ENCODE measurements around the gene COLEC12.
A peak's percentile ranks its signal among the peaks of the same experiment; 100 is the strongest.

COLEC12 gene

DNA sequence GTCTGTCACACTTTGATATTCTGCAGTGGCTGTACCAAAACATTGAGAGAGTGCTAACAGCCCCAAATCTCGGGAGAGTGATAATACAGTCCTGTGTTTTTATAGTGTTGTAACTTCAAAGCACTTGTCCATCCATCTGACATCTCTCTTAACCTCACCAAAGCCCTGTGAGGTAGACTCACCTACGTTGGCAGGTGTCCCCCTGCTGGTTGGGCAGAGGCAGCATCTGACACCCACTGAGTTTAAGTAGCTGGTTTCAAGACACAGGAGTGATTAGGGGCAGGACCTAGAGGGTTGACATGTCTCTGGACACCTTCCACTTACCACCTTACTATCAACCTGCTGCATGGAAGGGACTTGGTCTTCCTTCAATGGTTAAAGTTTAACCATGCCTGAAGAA is 22.9 kb downstream of the COLEC12 start:
- TF ChIP-seq, protein P1, sequence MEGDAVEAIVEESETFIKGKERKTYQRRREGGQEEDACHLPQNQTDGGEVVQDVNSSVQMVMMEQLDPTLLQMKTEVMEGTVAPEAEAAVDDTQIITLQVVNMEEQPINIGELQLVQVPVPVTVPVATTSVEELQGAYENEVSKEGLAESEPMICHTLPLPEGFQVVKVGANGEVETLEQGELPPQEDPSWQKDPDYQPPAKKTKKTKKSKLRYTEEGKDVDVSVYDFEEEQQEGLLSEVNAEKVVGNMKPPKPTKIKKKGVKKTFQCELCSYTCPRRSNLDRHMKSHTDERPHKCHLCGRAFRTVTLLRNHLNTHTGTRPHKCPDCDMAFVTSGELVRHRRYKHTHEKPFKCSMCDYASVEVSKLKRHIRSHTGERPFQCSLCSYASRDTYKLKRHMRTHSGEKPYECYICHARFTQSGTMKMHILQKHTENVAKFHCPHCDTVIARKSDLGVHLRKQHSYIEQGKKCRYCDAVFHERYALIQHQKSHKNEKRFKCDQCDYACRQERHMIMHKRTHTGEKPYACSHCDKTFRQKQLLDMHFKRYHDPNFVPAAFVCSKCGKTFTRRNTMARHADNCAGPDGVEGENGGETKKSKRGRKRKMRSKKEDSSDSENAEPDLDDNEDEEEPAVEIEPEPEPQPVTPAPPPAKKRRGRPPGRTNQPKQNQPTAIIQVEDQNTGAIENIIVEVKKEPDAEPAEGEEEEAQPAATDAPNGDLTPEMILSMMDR (IDR thresholded peaks at IDR 0.05; ENCODE audit: low read depth, low read length) = peak; percentile 57
- TF ChIP-seq EZH2phosphoT487 (IDR thresholded peaks at IDR 0.05; ENCODE audit: low read depth) = no peak
- Histone ChIP-seq H4K20me1 (ENCODE audit: insufficient read depth, low read length) (no peaks in the 10 kb centered on the region), H3K4me3 (ENCODE audit: low read length) (no peak overlapping the region), H3K27ac (ENCODE audit: low read length) (no peak overlapping the region), H3K9me3 (ENCODE audit: insufficient read depth, low read length) (no peaks in the 10 kb centered on the region), H3K9ac (ENCODE audit: low read length) (no peak overlapping the region), H2AFZ (ENCODE audit: low read depth, low read length) (no peak overlapping the region), H3K27me3 (ENCODE audit: low read depth, low read length) (peaks cover 37% of the 10 kb centered on the region), H3K4me2 (ENCODE audit: low read length) (no peak overlapping the region), H3K4me1 (ENCODE audit: low read length) (no peaks in the 10 kb centered on the region), H3K79me2 (ENCODE audit: low read length) (no peaks in the 10 kb centered on the region), H3K36me3 (replicated peaks; ENCODE audit: low read depth, low read length) (no peaks in the 10 kb centered on the region)

DNA sequence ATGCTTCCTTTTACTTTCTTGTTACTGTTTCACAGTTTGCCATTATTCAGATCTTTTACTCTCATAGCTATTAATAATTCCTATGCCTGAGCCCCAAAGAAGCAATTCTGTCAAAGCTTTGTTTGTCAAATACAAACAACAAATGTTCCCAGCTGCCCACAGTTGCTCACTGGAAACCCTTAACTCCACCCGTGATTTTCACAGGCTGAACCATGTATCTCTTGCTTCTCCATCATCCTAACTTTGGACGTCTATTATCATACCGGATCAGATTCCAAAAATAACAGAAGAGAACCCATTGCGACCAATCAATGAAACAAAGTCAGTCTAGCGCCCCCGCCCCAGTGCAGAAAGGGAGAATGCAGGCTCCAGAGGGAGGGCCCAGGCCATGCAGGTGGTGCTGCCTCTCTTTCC is 24.2 kb downstream of the COLEC12 start:
- no peak overlapping the region for H3K27ac ChIP-seq (ENCODE audit: low read length)
- H3K9me3 ChIP-seq (ENCODE audit: insufficient read depth, low read length) = no peaks in the 10 kb centered on the region
- peaks cover 34% of the 10 kb centered on the region for H3K27me3 ChIP-seq (ENCODE audit: low read depth, low read length)
- no peaks in the 10 kb centered on the region for H3K4me1 ChIP-seq (ENCODE audit: low read length)
- H3K4me2 ChIP-seq (ENCODE audit: low read length) = no peak overlapping the region
- H4K20me1 ChIP-seq (ENCODE audit: insufficient read depth, low read length) = no peaks in the 10 kb centered on the region
- H3K36me3 ChIP-seq (replicated peaks; ENCODE audit: low read depth, low read length) = no peaks in the 10 kb centered on the region
- TF ChIP-seq, protein P1 (IDR thresholded peaks at IDR 0.05; ENCODE audit: low read depth, low read length) = no peak
- TF ChIP-seq EZH2phosphoT487 (IDR thresholded peaks at IDR 0.05; ENCODE audit: low read depth) = no peak
- H3K9ac ChIP-seq (ENCODE audit: low read length) = no peak overlapping the region
- H3K79me2 ChIP-seq (ENCODE audit: low read length) = no peaks in the 10 kb centered on the region
- no peak overlapping the region for H2AFZ ChIP-seq (ENCODE audit: low read depth, low read length)
- no peak overlapping the region for H3K4me3 ChIP-seq (ENCODE audit: low read length)

DNA sequence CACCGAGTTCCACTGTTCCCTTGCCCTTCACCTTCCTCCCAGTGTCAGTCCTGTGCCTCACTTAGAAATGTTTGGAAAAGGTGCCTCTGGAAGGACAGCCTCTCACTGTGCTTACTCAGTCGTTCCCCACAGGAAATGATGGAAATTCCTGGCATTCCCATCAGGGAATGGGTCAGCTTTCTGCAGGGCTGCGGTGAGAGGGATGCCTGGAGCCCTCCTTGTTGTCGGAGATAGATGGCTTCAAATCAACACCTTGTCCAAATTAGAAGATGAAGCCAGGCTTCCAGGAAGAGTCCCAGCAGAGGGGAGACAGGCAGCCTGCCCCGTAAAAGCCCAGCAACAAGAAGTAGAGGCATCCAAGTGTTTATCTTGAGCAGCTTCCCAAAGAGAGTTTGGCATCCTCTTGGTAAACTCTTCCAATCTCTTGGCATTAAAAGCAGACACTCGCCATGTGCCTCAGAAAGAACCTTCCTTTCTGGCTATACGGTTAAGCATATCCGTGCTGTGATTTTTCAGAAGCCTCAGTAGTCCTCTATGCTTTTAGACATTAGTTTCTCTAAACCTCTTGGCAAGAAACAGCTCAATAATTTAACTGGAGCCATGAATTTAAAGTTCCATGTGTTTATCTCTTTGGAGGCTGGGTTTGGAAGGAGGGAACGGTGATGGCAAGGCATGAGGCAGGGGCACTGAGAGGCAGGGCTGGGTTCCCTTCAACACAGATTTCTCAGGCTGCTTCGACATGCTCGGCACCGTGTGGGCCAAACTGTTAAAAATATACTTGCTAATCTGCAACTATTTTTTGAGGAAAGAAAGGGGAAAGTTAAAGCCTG is 25.1 kb downstream of the COLEC12 start:
- H3K4me2 ChIP-seq (ENCODE audit: low read length) = no peak overlapping the region
- no peaks in the 10 kb centered on the region for H3K4me1 ChIP-seq (ENCODE audit: low read length)
- no peak overlapping the region for H3K27ac ChIP-seq (ENCODE audit: low read length)
- no peak overlapping the region for H3K4me3 ChIP-seq (ENCODE audit: low read length)
- TF ChIP-seq, protein P1 (IDR thresholded peaks at IDR 0.05; ENCODE audit: low read depth, low read length) = no peak
- TF ChIP-seq EZH2phosphoT487 (IDR thresholded peaks at IDR 0.05; ENCODE audit: low read depth) = no peak
- H3K27me3 ChIP-seq (ENCODE audit: low read depth, low read length) = peaks cover 27% of the 10 kb centered on the region
- H4K20me1 ChIP-seq (ENCODE audit: insufficient read depth, low read length) = no peaks in the 10 kb centered on the region
- H3K79me2 ChIP-seq (ENCODE audit: low read length) = no peaks in the 10 kb centered on the region
- no peaks in the 10 kb centered on the region for H3K36me3 ChIP-seq (replicated peaks; ENCODE audit: low read depth, low read length)
- H2AFZ ChIP-seq (ENCODE audit: low read depth, low read length) = no peak overlapping the region
- no peak overlapping the region for H3K9ac ChIP-seq (ENCODE audit: low read length)
- H3K9me3 ChIP-seq (ENCODE audit: insufficient read depth, low read length) = no peaks in the 10 kb centered on the region

DNA sequence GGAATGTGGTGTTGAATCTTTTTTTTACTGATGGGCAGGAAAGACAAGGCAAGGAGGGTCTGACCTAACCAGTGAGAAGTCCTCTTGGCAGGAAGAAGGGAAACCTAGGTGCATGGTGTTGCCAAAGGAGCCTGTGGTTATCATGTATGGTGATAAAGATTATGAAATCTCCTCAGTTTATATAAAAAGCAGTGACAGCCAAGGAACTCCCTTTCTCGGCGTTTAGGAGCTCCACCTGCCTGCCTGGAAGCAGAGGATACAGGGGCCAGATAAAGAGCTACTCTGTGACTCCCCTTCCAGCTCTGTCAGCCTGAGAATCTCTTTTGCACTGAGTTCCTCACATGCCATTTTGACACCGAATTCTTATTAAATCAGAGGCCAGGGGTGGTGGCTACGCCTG is 26.1 kb downstream of the COLEC12 start:
- Histone ChIP-seq H3K27me3 (ENCODE audit: low read depth, low read length) (peaks cover 18% of the 10 kb centered on the region), H3K36me3 (replicated peaks; ENCODE audit: low read depth, low read length) (no peaks in the 10 kb centered on the region), H3K79me2 (ENCODE audit: low read length) (no peaks in the 10 kb centered on the region), H3K27ac (ENCODE audit: low read length) (no peak overlapping the region), H3K4me3 (ENCODE audit: low read length) (no peak overlapping the region), H2AFZ (ENCODE audit: low read depth, low read length) (no peak overlapping the region), H3K4me2 (ENCODE audit: low read length) (no peak overlapping the region), H3K9me3 (ENCODE audit: insufficient read depth, low read length) (no peaks in the 10 kb centered on the region), H3K9ac (ENCODE audit: low read length) (no peak overlapping the region), H4K20me1 (ENCODE audit: insufficient read depth, low read length) (no peaks in the 10 kb centered on the region), H3K4me1 (ENCODE audit: low read length) (no peaks in the 10 kb centered on the region)
- no peak for TF ChIP-seq EZH2phosphoT487 (IDR thresholded peaks at IDR 0.05; ENCODE audit: low read depth)
- TF ChIP-seq, protein P1 (IDR thresholded peaks at IDR 0.05; ENCODE audit: low read depth, low read length) = no peak

Measured in OCI-LY3 (cell line).